HAP-1 (cell line): ENCODE measurements around the gene HSPB8.

Experiments
- DNase-seq, 2 experiments: peaks; one replicate each; pipeline ENCODE4 v3.0.0-alpha.2; 2016 to 2020; ENCODE audit warnings: low spot score in 2 of 2
- H3K27me3 ChIP-seq: fragments of 250-450 bp; sonication (Bioruptor Pico); 2 replicates; pipeline ENCODE4 v1.5.1; 2020; ENCODE audit warnings: low read depth, mild to moderate bottlenecking, moderate library complexity
- H3K36me3 ChIP-seq: fragments of 250-450 bp; sonication (Bioruptor Pico); replicated peaks from 2 replicates; pipeline ENCODE4 v1.5.1; 2020; ENCODE audit warnings: mild to moderate bottlenecking
- H3K4me1 ChIP-seq: fragments of 250-450 bp; sonication (Bioruptor Pico); 2 replicates; pipeline ENCODE4 v1.5.1; 2020; ENCODE audit warnings: mild to moderate bottlenecking
- H3K4me3 ChIP-seq: fragments of 250-450 bp; sonication (Bioruptor Pico); 2 replicates; pipeline ENCODE4 v1.5.1; 2020; ENCODE audit warnings: mild to moderate bottlenecking, moderate library complexity
- H3K9me3 ChIP-seq: fragments of 250-450 bp; sonication (Bioruptor Pico); 2 replicates; pipeline ENCODE4 v1.5.1; 2020; ENCODE audit warnings: mild to moderate bottlenecking, moderate library complexity
- in situ Hi-C: fragments of 300-500 bp; cut with MboI; formaldehyde crosslinking; loops from 3 replicates; pipeline ENCODE4 v1.14.3; 2020; ENCODE audit warnings: low sequenced_read_pairs, inconsistent platforms, mixed read lengths

The HSPB8 gene

DNA sequence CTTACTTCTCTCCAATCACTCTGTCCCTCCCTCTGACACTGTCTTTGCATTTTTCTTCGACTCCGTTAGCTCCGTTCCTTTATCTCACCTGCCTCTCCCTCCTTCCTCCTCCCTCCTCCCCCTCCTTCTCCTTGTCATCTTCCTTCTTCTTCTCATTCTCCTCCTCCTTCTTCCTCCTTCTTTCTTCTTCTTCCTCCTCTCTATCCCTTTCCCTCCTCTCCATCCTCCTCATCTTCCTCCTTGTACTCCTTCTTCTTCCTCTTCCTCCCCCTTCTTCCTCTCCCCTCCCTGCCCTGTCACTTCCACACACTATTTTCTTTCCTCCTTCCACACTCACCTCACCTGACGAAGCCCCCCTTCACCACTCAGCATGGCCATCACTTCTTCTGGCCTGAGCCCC is 53.0 kb downstream of the HSPB8 start:
- Histone ChIP-seq H3K4me1 (no peaks in the 10 kb centered on the region), H3K36me3 (no peaks in the 10 kb centered on the region), H3K9me3 (no peaks in the 10 kb centered on the region), H3K4me3 (no peak overlapping the region), H3K27me3 (no peaks in the 10 kb centered on the region)
- no peak for DNase-seq
- in situ Hi-C loops = no loop called here

DNA sequence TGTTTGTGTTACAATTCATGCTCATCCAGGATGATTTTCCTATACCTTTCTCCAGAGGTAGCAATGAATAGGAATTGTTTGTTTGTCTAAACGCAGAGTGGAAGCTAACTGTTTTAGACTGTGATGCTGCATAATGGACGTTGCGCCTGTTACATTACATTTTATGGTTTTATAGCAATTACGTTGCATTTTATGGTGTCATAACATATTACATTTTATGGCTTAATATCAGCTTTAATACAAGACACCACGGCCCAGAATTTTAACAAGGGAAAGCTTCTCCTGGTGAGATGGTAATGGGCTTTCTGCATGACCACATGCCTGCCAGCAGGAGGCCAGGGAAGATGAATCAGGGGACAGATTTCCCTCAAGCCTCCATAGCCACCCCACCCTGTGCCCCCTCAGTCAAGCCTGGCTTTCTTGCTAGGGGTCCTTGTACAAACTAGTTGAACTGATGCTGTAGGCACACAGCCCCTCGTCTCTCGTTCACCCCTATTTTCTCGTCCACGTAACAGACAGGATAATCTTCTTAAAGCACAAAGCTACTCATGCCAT is 56.5 kb downstream of the HSPB8 start:
- Histone ChIP-seq H3K9me3 (no peaks in the 10 kb centered on the region), H3K27me3 (no peaks in the 10 kb centered on the region), H3K4me1 (no peaks in the 10 kb centered on the region), H3K4me3 (no peak overlapping the region), H3K36me3 (no peaks in the 10 kb centered on the region)
- no peak for DNase-seq
- in situ Hi-C loops = no loop called here

DNA sequence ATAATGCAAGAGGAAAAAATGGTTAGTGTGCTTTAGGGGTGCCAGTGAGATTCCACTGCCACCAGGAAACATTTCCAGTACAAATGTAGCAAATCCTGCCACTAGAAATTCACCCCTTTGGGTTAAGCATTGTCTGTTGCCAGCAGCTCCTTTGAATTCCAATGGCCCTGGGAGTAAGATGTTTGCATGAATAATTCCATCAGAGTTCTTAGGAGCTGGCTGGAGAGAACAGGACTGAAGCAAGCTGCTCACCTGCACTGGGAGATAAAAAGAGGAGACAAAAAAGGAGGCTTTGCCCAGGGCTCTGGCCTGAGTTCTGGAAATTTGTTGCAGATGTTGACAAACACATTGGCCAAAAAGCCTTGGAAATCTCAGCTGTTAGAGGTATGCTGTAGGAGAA is 57.6 kb downstream of the HSPB8 start:
- Histone ChIP-seq H3K4me1 (no peaks in the 10 kb centered on the region), H3K27me3 (no peaks in the 10 kb centered on the region), H3K4me3 (no peak overlapping the region), H3K9me3 (no peaks in the 10 kb centered on the region), H3K36me3 (no peaks in the 10 kb centered on the region)
- in situ Hi-C loops = no loop called here
- no peak for DNase-seq

DNA sequence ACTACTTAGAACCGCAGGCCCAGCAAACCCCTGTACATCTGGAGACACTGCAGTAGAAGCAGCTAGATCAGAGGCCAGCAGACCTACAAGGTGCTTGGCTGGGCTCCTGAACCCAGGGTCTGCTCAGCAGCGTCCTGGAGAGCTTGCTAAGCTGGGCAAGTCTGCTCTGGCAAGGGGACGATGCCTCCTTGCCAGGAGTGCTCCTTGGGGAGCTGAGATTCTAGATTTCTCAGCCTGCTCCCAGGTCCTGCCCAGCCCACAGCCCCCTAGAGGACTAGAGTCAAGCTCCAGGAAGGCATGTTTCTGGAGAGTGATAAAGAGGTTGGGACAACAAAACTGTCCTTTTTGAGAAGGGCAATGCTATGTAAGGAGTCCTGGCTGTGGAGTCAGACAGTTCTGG is 60.3 kb downstream of the HSPB8 start:
- no peak for DNase-seq
- Histone ChIP-seq H3K9me3 (no peaks in the 10 kb centered on the region), H3K27me3 (no peaks in the 10 kb centered on the region), H3K4me3 (no peak overlapping the region), H3K36me3 (no peaks in the 10 kb centered on the region), H3K4me1 (no peaks in the 10 kb centered on the region)
- in situ Hi-C loops = no loop called here

DNA sequence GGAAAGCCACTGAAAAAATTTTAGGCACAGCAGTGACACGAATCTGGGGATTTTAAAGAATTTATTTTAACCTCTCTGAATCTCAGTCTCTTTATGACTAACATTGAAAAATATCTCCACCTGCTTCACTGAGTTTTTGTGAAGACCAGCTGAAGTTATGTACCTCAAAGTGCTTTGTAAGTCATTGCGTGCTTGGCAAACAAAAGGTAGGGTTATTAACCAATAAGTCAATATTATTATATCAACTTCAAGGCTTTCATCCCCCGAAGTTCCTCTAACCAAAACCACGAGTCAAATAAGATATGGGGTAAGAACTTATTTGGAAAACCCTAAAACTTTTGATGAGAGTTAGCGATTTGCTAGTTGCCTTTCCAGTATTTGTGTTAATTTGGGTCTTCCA is 62.3 kb downstream of the HSPB8 start:
- no peaks in the 10 kb centered on the region for H3K9me3 ChIP-seq
- in situ Hi-C loops = no loop called here
- no peak for DNase-seq
- no peaks in the 10 kb centered on the region for H3K36me3 ChIP-seq
- H3K4me1 ChIP-seq = no peaks in the 10 kb centered on the region
- H3K27me3 ChIP-seq = no peaks in the 10 kb centered on the region
- no peak overlapping the region for H3K4me3 ChIP-seq

DNA sequence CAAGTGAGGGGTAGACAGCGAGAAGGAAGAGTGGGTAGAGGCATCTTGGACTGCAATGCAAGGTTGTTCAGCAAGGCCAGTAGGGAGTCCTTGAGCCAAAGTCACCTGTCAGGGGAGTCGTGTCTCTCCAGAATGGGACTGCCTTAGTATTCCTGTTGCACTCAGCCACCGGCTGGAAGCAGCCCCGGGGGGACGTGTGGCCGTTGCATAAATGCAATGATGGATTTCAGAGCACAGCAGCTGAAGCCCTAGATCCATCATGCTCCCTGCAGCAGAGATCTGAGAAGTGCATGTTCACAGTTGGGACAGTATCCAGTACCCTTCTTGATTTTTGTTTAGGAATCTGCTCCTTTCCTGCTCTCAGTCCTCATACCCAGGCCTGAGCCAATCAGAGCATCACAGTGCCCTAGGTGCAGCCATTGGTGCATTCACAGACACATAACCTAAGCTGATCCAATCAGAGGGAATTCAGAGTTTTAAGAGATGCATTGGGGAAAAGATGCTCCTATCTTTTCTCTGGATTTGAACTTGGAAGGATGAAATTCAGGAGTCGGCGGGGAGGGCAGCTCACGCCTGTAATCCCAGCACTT is 62.9 kb downstream of the HSPB8 start:
- no peak for DNase-seq
- in situ Hi-C loops = no loop called here
- Histone ChIP-seq H3K36me3 (no peaks in the 10 kb centered on the region), H3K4me3 (no peak overlapping the region), H3K27me3 (no peaks in the 10 kb centered on the region), H3K9me3 (no peaks in the 10 kb centered on the region), H3K4me1 (no peaks in the 10 kb centered on the region)
